GM12878 (cell line): ENCODE data around the gene PAXX. TPM values are rescaled to one million over a fixed set of nuclear protein-coding genes. Genes with fewer than 3 reads are reported as not detected.

Source experiments
- ATAC-seq: fragments of 200-7000 bp; cut with Tn5 transposase; 3 replicates; pipeline ENCODE4 v1.9.1; 2020; ENCODE audit warnings: mild to moderate bottlenecking, moderate library complexity
- BruUV-seq: library from RNA; stranded (reverse); fragments of 400-500 nt; replicated peaks from 2 replicates; lab custom pipeline; 2021; lab: Mats Ljungman, UMichigan
- CTCF ChIA-PET: fragments of 300-600 bp; sonication (Branson Sonifier 250); formaldehyde crosslinking; extraction: SDS; loops from one replicate; lab custom pipeline; 2021; ENCODE audit warnings: inconsistent platforms; lab: Yijun Ruan, JAX
- POLR2A ChIA-PET: fragments of 350-600 bp; formaldehyde crosslinking; extraction: SDS; loops from one replicate; lab custom pipeline; 2021; ENCODE audit warnings: inconsistent platforms; lab: Charles Lee
- RAD21 ChIA-PET: fragments of 300-600 bp; sonication (Branson Sonifier 250); formaldehyde crosslinking; loops from one replicate; lab custom pipeline; 2023; ENCODE audit warnings: antibody characterized with exemption; ENCODE audit not compliant: unreplicated experiment; lab: Charles Lee
- SMC1A ChIA-PET: fragments of 300-600 bp; sonication (Branson Sonifier 250); formaldehyde crosslinking; loops from one replicate; lab custom pipeline; 2023; ENCODE audit not compliant: unreplicated experiment, uncharacterized antibody; lab: Charles Lee
- DNase-seq: peaks from one replicate; pipeline ENCODE4 v3.0.0-alpha.2; 2011; ENCODE audit warnings: low read depth, low spot score
- FAIRE-seq: peaks from 3 replicates; lab custom pipeline; 2011; peaks lifted over from hg19 to GRCh38; lab: Jason Lieb, UNC
- H2AFZ ChIP-seq: 2 replicates; pipeline ENCODE4 v1.6.0; 2011; ENCODE audit warnings: low read depth, low read length, control low read depth; ENCODE audit not compliant: control insufficient read depth
- H3K27ac ChIP-seq: 2 replicates; pipeline ENCODE4 v1.5.1; 2011; ENCODE audit warnings: control low read depth; ENCODE audit not compliant: control insufficient read depth, insufficient read depth
- H3K27me3 ChIP-seq, 2 experiments: replicated peaks in 1 of 2; 2 replicates each; pipeline versions ENCODE4 v1.6.0 to v1.6.1; 2011; ENCODE audit warnings: low read length in 1 of 2; ENCODE audit not compliant: control insufficient read depth in 2 of 2, insufficient read depth in 2 of 2
- H3K36me3 ChIP-seq, 2 experiments: 2 replicates each; pipeline ENCODE4 v1.5.1; 2011; ENCODE audit warnings: low read length in 1 of 2; ENCODE audit not compliant: control insufficient read depth in 2 of 2, insufficient read depth in 2 of 2
- H3K4me1 ChIP-seq: 2 replicates; pipeline ENCODE4 v1.6.1; 2011; ENCODE audit warnings: mild to moderate bottlenecking, low read length, moderate library complexity, mixed read lengths; ENCODE audit not compliant: control insufficient read depth, insufficient read depth
- H3K4me2 ChIP-seq: 2 replicates; pipeline ENCODE4 v1.6.0; 2011; ENCODE audit warnings: control low read depth; ENCODE audit not compliant: control insufficient read depth, insufficient read depth
- H3K4me3 ChIP-seq: fragments of 200-600 bp; sonication (generic); 2 replicates; pipeline ENCODE4 v1.5.1; 2016
- H3K79me2 ChIP-seq: 2 replicates; pipeline ENCODE4 v1.6.0; 2011; ENCODE audit warnings: low read length; ENCODE audit not compliant: control insufficient read depth, insufficient read depth
- H3K9ac ChIP-seq: 2 replicates; pipeline ENCODE4 v1.8.0; 2011; ENCODE audit warnings: low read length, control low read depth, mixed read lengths; ENCODE audit not compliant: control insufficient read depth, insufficient read depth
- H3K9me3 ChIP-seq: replicated peaks from 3 replicates; pipeline ENCODE4 v1.5.1; 2011; ENCODE audit warnings: mild to moderate bottlenecking, low read length; ENCODE audit not compliant: control insufficient read depth, insufficient read depth
- H4K20me1 ChIP-seq: 2 replicates; pipeline ENCODE4 v1.6.0; 2011; ENCODE audit not compliant: control insufficient read depth, insufficient read depth
- ATF7 ChIP-seq: fragments of 450-650 bp; IDR thresholded peaks from 2 replicates; pipeline ENCODE4 v1.6.1; 2016; ENCODE audit warnings: low read depth, mild to moderate bottlenecking
- CHD1 ChIP-seq: IDR thresholded peaks from 2 replicates; pipeline ENCODE4 v1.6.1; 2012; ENCODE audit warnings: low read depth, low read length, improper control_type of control experiment
- JUNB ChIP-seq: IDR thresholded peaks from 2 replicates; pipeline ENCODE4 v1.6.1; 2016; ENCODE audit warnings: antibody characterized with exemption, mild to moderate bottlenecking
- NFIC ChIP-seq: IDR thresholded peaks from 2 replicates; pipeline ENCODE4 v1.6.1; 2012; ENCODE audit warnings: low read depth, mild to moderate bottlenecking, inconsistent platforms, low read length, moderate library complexity
- NFYB ChIP-seq: IDR thresholded peaks from 2 replicates; pipeline ENCODE4 v1.6.1; 2011; ENCODE audit warnings: low read depth, mild to moderate bottlenecking, low read length, improper control_type of control experiment, moderate library complexity; ENCODE audit not compliant: insufficient read depth
- NKRF ChIP-seq: fragments of 450-650 bp; conservative IDR thresholded peaks from 2 replicates; pipeline ENCODE4 v1.6.1; 2017; ENCODE audit warnings: mild to moderate bottlenecking, moderate library complexity
- REST ChIP-seq: IDR thresholded peaks from 2 replicates; pipeline ENCODE4 v1.6.1; 2012; ENCODE audit warnings: mild to moderate bottlenecking, low read depth, low read length
- RFX5 ChIP-seq: IDR thresholded peaks from 2 replicates; pipeline ENCODE4 v1.6.1; 2011; ENCODE audit warnings: low read depth, low read length, improper control_type of control experiment
- ZBTB11 ChIP-seq: fragments of 450-650 bp; formaldehyde crosslinking; IDR thresholded peaks from 2 replicates; pipeline ENCODE4 v1.5.0; 2022; ENCODE audit warnings: mild to moderate bottlenecking, missing genetic modification characterization
- ZNF274 ChIP-seq: IDR thresholded peaks from one replicate; pipeline ENCODE4 v1.8.0; 2011; ENCODE audit not compliant: insufficient read length, insufficient read depth
- WGBS: methylation state at CpG from one replicate; pipeline ENCODE4 v1.1.6; 2016; ENCODE audit warnings: low lambda C conversion rate; ENCODE audit not compliant: insufficient replicate concordance, insufficient coverage; ENCODE audit errors: missing lambda C conversion rate; 5-methylcytosine and 5-hydroxymethylcytosine counted together
- in situ Hi-C: fragments of 300-500 bp; cut with MboI; formaldehyde crosslinking; loops from 9 replicates; pipeline ENCODE4 v1.14.3; 2018; ENCODE audit warnings: mixed read lengths
- intact Hi-C: fragments of 100-400 bp; cut with micrococcal nuclease; formaldehyde crosslinking; loops from one replicate; pipeline ENCODE4 v1.14.2; 2022; ENCODE audit not compliant: unreplicated experiment
- polyA plus RNA-seq, 11 experiments: library from polyadenylated mRNA; depleted of rRNA in 4 of 11; unstranded in 6 of 11; stranded (reverse) in 5 of 11; fragments of >200 nt; fragmentation: Nextera tagmentation in 4 of 11; fragmentation: Illumina TruSeq in 1 of 11; extraction: Ambion mirVana in 4 of 11; extraction: Trizol in 1 of 11; gene quantifications; 1 replicate in 1 of 11; 2 replicates in 10 of 11; pipeline versions ENCODE4 v1.2.1 to v1.2.3, GENCODE V29; 2011 to 2016; ENCODE audit warnings: inconsistent platforms in 2 of 11, missing spikeins in 2 of 11, low read depth in 1 of 11
- total RNA-seq, 4 experiments: library from RNA; depleted of rRNA in 3 of 4; stranded (reverse); fragments of >200 nt in 3 of 4; fragmentation: Illumina TruSeq in 1 of 4; extraction: Trizol in 1 of 4; gene quantifications; 2 replicates each; pipeline versions ENCODE4 v1.2.1 to v1.2.3, GENCODE V29; 2013 to 2021

PAXX gene
- total and polyA plus RNA-seq, 10 of the 15 experiments (the other 5 are each of a cell fraction or from before 2014, with no cell fraction given): 0.18 to 60.6 (median 29.5) TPM

DNA sequence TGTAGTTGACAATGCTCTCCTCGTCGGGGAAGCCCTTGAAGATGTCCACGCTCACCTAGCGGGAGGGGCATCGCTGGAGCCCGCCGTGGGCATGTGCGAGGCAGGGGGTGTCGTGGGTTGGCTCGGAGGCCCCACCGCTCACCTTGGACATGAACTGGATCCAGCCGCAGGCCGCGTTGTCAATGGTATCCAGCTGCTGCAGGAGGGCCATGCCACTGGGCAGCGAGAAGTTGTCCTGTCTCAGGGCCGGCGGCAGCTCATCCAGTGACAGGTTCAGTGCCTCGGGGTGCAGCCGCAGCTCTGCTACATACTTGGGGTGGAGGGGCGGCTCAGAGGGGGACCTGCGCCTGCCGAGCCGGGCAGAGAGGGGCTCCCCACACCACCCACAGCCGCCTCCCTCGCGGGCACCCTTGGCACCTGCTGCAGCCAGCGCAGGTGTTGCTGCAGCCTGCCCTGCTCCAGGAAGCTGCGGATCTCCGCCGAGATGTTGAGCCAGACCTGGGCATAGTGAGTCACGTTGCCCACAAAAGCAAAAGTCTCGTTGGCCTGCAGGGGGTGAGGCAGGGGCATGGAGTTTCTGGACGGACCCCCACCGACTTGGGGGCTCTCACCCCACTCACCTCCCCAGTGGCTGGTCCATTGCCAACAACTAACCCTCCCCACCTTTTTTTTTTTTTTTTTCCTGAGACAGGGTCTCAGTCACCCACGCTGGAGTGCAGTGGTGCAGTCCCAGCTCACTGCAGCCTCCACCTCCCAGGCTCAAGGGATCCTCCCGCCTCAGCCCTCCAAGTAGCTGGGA lies 26.7 kb downstream of the PAXX start:
- H3K36me3 ChIP-seq: no peaks in the 10 kb centered on the region
- no peak overlapping the region for H3K9ac ChIP-seq
- H2AFZ ChIP-seq: no peak overlapping the region
- ChIA-PET SMC1A (no interaction called here), POLR2A (interaction anchor here (0.6 to 1.3 kb wide), 2 partner anchors 12 to 26 kb away, joined by 3 to 4 read pairs; no protein-coding TSS in a partner anchor), RAD21 (no interaction called here), CTCF (interaction anchor here (0.6 to 1.5 kb wide), 3 partner anchors 16 to 210 kb away, joined by 4 to 7 read pairs (median 5); no protein-coding TSS in a partner anchor)
- 53% methylated on average over 33 of the region's 36 CpGs for WGBS
- TF ChIP-seq RFX5 (no peak), NFIC (no peak), NFYB (no peak), REST (no peak), NKRF (no peak), ATF7 (no peak), CHD1 (no peak), ZBTB11 (no peak), JUNB (no peak), ZNF274 (no peak)
- no peak for ATAC-seq
- no peaks in the 10 kb centered on the region for H3K27me3 ChIP-seq
- H3K4me2 ChIP-seq: no peak overlapping the region
- H3K27ac ChIP-seq: no peak overlapping the region
- no peak for DNase-seq
- intact Hi-C loops (no loop called here), in situ Hi-C loops (no loop called here)
- no peaks in the 10 kb centered on the region; the same call in 2 of the 3 replicates for H3K9me3 ChIP-seq
- no peak for FAIRE-seq
- no TSS peak for BruUV-seq
- H3K79me2 ChIP-seq: no peaks in the 10 kb centered on the region
- no peak overlapping the region for H3K4me3 ChIP-seq
- no peaks in the 10 kb centered on the region for H4K20me1 ChIP-seq
- no peaks in the 10 kb centered on the region for H3K4me1 ChIP-seq
